ENCODE data around the gene PDGFB. TPM values are rescaled to one million over a fixed set of nuclear protein-coding genes. Genes with fewer than 3 reads are reported as not detected.

Gene PDGFB
- total RNA-seq (2022; extraction: Qiagen RNA extraction; ENCODE audit: low read depth): 4.3 to 5.5 TPM (median 4.7 TPM) in 5 replicates

GRCh38 chr22:39244496-39245129 is at the start of gene PDGFB:
PDGFB (minus strand) TSS chr22:39244982; CDS start chr22:39243963, 1,019 bp downstream.

Other genes with a start within 250 kb of the PDGFB start
- gene APOBEC3C, start 230.7 kb downstream of the PDGFB start, total RNA-seq (2022; extraction: Qiagen RNA extraction; ENCODE audit: low read depth): 24.6 to 29.2 TPM (median 27.5 TPM) in 5 replicates
- 0.10 to 0.66 TPM (median 0.34 TPM) in 3 of 5 replicates, not detected in the others for gene APOBEC3D, start 223.9 kb downstream of the PDGFB start, total RNA-seq (2022; extraction: Qiagen RNA extraction; ENCODE audit: low read depth)
- 1.7 to 3.0 TPM (median 2.1 TPM) in 5 replicates for gene APOBEC3F, start 204.1 kb downstream of the PDGFB start, total RNA-seq (2022; extraction: Qiagen RNA extraction; ENCODE audit: low read depth)
- not detected in 5 replicates for gene APOBEC3G, start 167.7 kb downstream of the PDGFB start, total RNA-seq (2022; extraction: Qiagen RNA extraction; ENCODE audit: low read depth)
- gene APOBEC3H, start 147.7 kb downstream of the PDGFB start, total RNA-seq (2022; extraction: Qiagen RNA extraction; ENCODE audit: low read depth): 0.26 to 0.45 TPM (median 0.36 TPM) in 5 replicates
- 0.80 to 1.4 TPM (median 1.2 TPM) in 5 replicates for gene CBX7, start 92.3 kb downstream of the PDGFB start, total RNA-seq (2022; extraction: Qiagen RNA extraction; ENCODE audit: low read depth)
- 1,719 to 2,411 TPM (median 1,785 TPM) in 5 replicates for gene RPL3, start 74.6 kb upstream of the PDGFB start, total RNA-seq (2022; extraction: Qiagen RNA extraction; ENCODE audit: low read depth)
- gene SYNGR1, start 105.0 kb upstream of the PDGFB start, total RNA-seq (2022; extraction: Qiagen RNA extraction; ENCODE audit: low read depth): 10.3 to 16.4 TPM (median 13.6 TPM) in 5 replicates
- gene TAB1, start 154.8 kb upstream of the PDGFB start, total RNA-seq (2022; extraction: Qiagen RNA extraction; ENCODE audit: low read depth): 6.6 to 11.6 TPM (median 10.7 TPM) in 5 replicates
- gene MGAT3, start 212.0 kb upstream of the PDGFB start, total RNA-seq (2022; extraction: Qiagen RNA extraction; ENCODE audit: low read depth): 0.54 to 1.1 TPM (median 0.81 TPM) in 5 replicates